GM21360 (cell line): ENCODE measurements around the gene FAM90A1.
"Not testable (repeated sequence)": the region's sequence is repeated elsewhere in the genome, so short reads cannot be mapped to it uniquely, and the experiment has no call there.

ENCODE experiments used
- ATAC-seq: cut with Tn5 transposase; IDR thresholded peaks from one replicate; pipeline ENCODE4 v1.9.1; 2021; ENCODE audit warnings: mild to moderate bottlenecking, moderate library complexity; ENCODE audit not compliant: unreplicated experiment

Gene FAM90A1

DNA sequence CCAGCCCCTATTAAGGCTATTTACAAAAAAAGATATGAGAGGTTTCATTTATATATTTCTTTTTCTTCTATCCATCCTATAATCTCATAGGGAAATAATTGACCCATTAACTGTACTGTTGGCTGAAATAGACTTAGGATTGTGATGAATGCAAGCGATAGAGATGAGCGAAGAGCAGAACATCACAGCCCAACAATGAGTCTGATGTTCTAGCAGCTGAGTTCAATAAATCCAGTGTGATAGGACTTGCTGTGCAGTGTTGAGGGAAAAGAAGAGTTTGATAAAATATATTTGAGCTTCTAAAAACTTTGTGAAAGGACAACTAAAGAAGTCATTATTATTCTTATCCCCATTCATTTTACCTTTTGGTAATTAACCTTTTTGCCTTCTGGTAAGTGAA lies 54.5 kb downstream of the FAM90A1 start:
- not testable (repeated sequence) for ATAC-seq
